Measurements from ENCODE around the gene ADGRF3. TPM values are rescaled to one million over a fixed set of nuclear protein-coding genes. Genes with fewer than 3 reads are reported as not detected.

Gene ADGRF3
- total RNA-seq, 1 experiment from 2014 or later, result 0.39 TPM

- no peaks in the 10 kb centered on the region for H3K27me3 ChIP-seq (replicated peaks; ENCODE audit: insufficient read depth, low read depth, low read length, poor library complexity)
- no peak for TF ChIP-seq EZH2 (IDR thresholded peaks at IDR 0.05; ENCODE audit: borderline replicate concordance, low read depth, low read length, poor library complexity, severe bottlenecking)
- no peak for TF ChIP-seq CTCF (conservative IDR thresholded peaks at IDR 0.05; ENCODE audit: low read depth, low read length)
- POLR2A ChIA-PET (ENCODE audit: low non-redundant PET), result interaction anchor here (0.6 kb wide), 1 partner anchor 17 kb away, joined by 8 read pairs; no protein-coding TSS in a partner anchor
- BruUV-seq (replicated peaks), result no TSS peak
- peaks cover 33% of the 10 kb centered on the region for H3K36me3 ChIP-seq (ENCODE audit: insufficient read depth, low read length, poor library complexity, severe bottlenecking)
- H3K4me1 ChIP-seq (ENCODE audit: insufficient read depth, low read length, poor library complexity, severe bottlenecking), result peaks cover 13% of the 10 kb centered on the region
- H3K4me3 ChIP-seq (ENCODE audit: low read depth, low read length, poor library complexity, severe bottlenecking), result no peak overlapping the region
- no peak overlapping the region for H3K27ac ChIP-seq (ENCODE audit: low read depth, low read length, poor library complexity, severe bottlenecking)
- DNase-seq (ENCODE audit: low spot score), result no peak
- intact Hi-C loops (cut with micrococcal nuclease; ENCODE audit: unreplicated experiment), result no loop called here
- CTCF ChIA-PET, result no interaction called here
- no peaks in the 10 kb centered on the region for H3K9me3 ChIP-seq (ENCODE audit: low read depth, low read length, poor library complexity, severe bottlenecking)
Observed at GRCh38 chr2:26276484-26277227, 69.9 kb downstream of the ADGRF3 start.

- TF ChIP-seq EZH2 (IDR thresholded peaks at IDR 0.05; ENCODE audit: borderline replicate concordance, low read depth, low read length, poor library complexity, severe bottlenecking) (no peak), CTCF (conservative IDR thresholded peaks at IDR 0.05; ENCODE audit: low read depth, low read length) (no peak)
- no TSS peak for BruUV-seq (replicated peaks)
- DNase-seq (ENCODE audit: low spot score), result peak; percentile 45
- H3K9me3 ChIP-seq (ENCODE audit: low read depth, low read length, poor library complexity, severe bottlenecking), result no peaks in the 10 kb centered on the region
- POLR2A ChIA-PET (ENCODE audit: low non-redundant PET), result no interaction called here
- no peaks in the 10 kb centered on the region for H3K27me3 ChIP-seq (replicated peaks; ENCODE audit: insufficient read depth, low read depth, low read length, poor library complexity)
- CTCF ChIA-PET, result no interaction called here
- peaks cover 17% of the 10 kb centered on the region for H3K36me3 ChIP-seq (ENCODE audit: insufficient read depth, low read length, poor library complexity, severe bottlenecking)
- H3K4me1 ChIP-seq (ENCODE audit: insufficient read depth, low read length, poor library complexity, severe bottlenecking), result peaks cover 13% of the 10 kb centered on the region
- intact Hi-C loops (cut with micrococcal nuclease; ENCODE audit: unreplicated experiment), result no loop called here
- H3K4me3 ChIP-seq (ENCODE audit: low read depth, low read length, poor library complexity, severe bottlenecking), result no peak overlapping the region
- no peak overlapping the region for H3K27ac ChIP-seq (ENCODE audit: low read depth, low read length, poor library complexity, severe bottlenecking)
Observed at GRCh38 chr2:26274058-26274613, 72.5 kb downstream of the ADGRF3 start.

GRCh38 chr2:26273501-26273900 is 73.1 kb downstream of the ADGRF3 start:
- no peaks in the 10 kb centered on the region for H3K27me3 ChIP-seq (replicated peaks; ENCODE audit: insufficient read depth, low read depth, low read length, poor library complexity)
- peaks cover 13% of the 10 kb centered on the region for H3K4me1 ChIP-seq (ENCODE audit: insufficient read depth, low read length, poor library complexity, severe bottlenecking)
- peak; percentile 4 for DNase-seq (ENCODE audit: low spot score)
- no peaks in the 10 kb centered on the region for H3K9me3 ChIP-seq (ENCODE audit: low read depth, low read length, poor library complexity, severe bottlenecking)
- peaks cover 13% of the 10 kb centered on the region for H3K36me3 ChIP-seq (ENCODE audit: insufficient read depth, low read length, poor library complexity, severe bottlenecking)
- intact Hi-C loops (cut with micrococcal nuclease; ENCODE audit: unreplicated experiment), result no loop called here
- POLR2A ChIA-PET (ENCODE audit: low non-redundant PET), result no interaction called here
- no peak overlapping the region for H3K27ac ChIP-seq (ENCODE audit: low read depth, low read length, poor library complexity, severe bottlenecking)
- CTCF ChIA-PET, result no interaction called here
- TF ChIP-seq CTCF (conservative IDR thresholded peaks at IDR 0.05; ENCODE audit: low read depth, low read length), result no peak
- no peak for TF ChIP-seq EZH2 (IDR thresholded peaks at IDR 0.05; ENCODE audit: borderline replicate concordance, low read depth, low read length, poor library complexity, severe bottlenecking)
- no TSS peak for BruUV-seq (replicated peaks)
- no peak overlapping the region for H3K4me3 ChIP-seq (ENCODE audit: low read depth, low read length, poor library complexity, severe bottlenecking)
